K562 (cell line): ENCODE data around the gene MEIS1. TPM values are rescaled to one million over a fixed set of nuclear protein-coding genes. Genes with fewer than 3 reads are reported as not detected.
A peak's percentile ranks its signal among the peaks of the same experiment; 100 is the strongest.

Experiments
- ATAC-seq: fragments of 200-7000 bp; cut with Tn5 transposase; 3 replicates; pipeline ENCODE4 v1.9.1; 2020; ENCODE audit warnings: moderate library complexity
- BruUV-seq: library from RNA; stranded (reverse); fragments of 400-500 nt; replicated peaks from 2 replicates; lab custom pipeline; 2021; lab: Mats Ljungman, UMichigan
- CTCF ChIA-PET: fragments of 300-600 bp; formaldehyde crosslinking; extraction: SDS; loops from one replicate; lab custom pipeline; 2021; ENCODE audit warnings: low intra/inter-chr PET ratio; lab: Yijun Ruan, JAX
- POLR2A ChIA-PET: fragments of 300-600, 350-650 bp; sonication (Branson Sonifier 250); formaldehyde crosslinking; extraction: SDS; loops from one replicate; lab custom pipeline; 2021; ENCODE audit warnings: antibody characterized with exemption, inconsistent platforms; lab: Yijun Ruan, JAX
- DNase-seq, 4 experiments: peaks; one replicate each; pipeline versions ENCODE4 v3.0.0 to v3.0.0-alpha.2; 2011 to 2018; ENCODE audit warnings: low spot score in 3 of 4, mixed read lengths in 3 of 4; ENCODE audit errors: extremely low read depth in 1 of 4
- FAIRE-seq: peaks from 2 replicates; lab custom pipeline; 2011; peaks lifted over from hg19 to GRCh38; lab: Jason Lieb, UNC
- H2AFZ ChIP-seq: 2 replicates; pipeline ENCODE4 v1.6.0; 2011; ENCODE audit warnings: low read depth, low read length, control low read depth, inconsistent platforms
- H3K27ac ChIP-seq: fragments of 200-600 bp; 3 replicates; pipeline ENCODE4 v1.8.0; 2011; ENCODE audit warnings: low read depth, mild to moderate bottlenecking, control low read depth, inconsistent platforms, low read length, moderate library complexity, mixed read lengths; ENCODE audit errors: extremely low read depth
- H3K27me3 ChIP-seq, 2 experiments: fragments of 300-600 bp in 1 of 2; 2 replicates in 1 of 2; 3 replicates in 1 of 2; pipeline versions ENCODE4 v1.6.0 to v1.8.0; 2011; ENCODE audit warnings: inconsistent platforms in 2 of 2, low read length in 2 of 2, mild to moderate bottlenecking in 1 of 2, mixed read lengths in 1 of 2, moderate library complexity in 1 of 2; ENCODE audit not compliant: control insufficient read depth in 2 of 2, insufficient read depth in 2 of 2
- H3K36me3 ChIP-seq: fragments of 300-600 bp; 3 replicates; pipeline ENCODE4 v1.8.0; 2011; ENCODE audit warnings: mild to moderate bottlenecking, low read length, inconsistent platforms; ENCODE audit not compliant: control insufficient read depth, insufficient read depth
- H3K4me1 ChIP-seq, 2 experiments: fragments of 200-600 bp in 1 of 2; replicated peaks in 1 of 2; 2 replicates in 1 of 2; 3 replicates in 1 of 2; pipeline versions ENCODE4 v1.5.1 to v1.8.0; 2011; ENCODE audit warnings: inconsistent platforms in 2 of 2, low read length in 2 of 2, mild to moderate bottlenecking in 1 of 2, mixed read lengths in 1 of 2, moderate library complexity in 1 of 2; ENCODE audit not compliant: control insufficient read depth in 2 of 2, insufficient read depth in 2 of 2
- H3K4me2 ChIP-seq: 2 replicates; pipeline ENCODE4 v1.6.1; 2011; ENCODE audit warnings: low read length, control low read depth, inconsistent platforms, mixed read lengths; ENCODE audit not compliant: insufficient read depth
- H3K4me3 ChIP-seq: fragments of 200-600 bp; sonication (generic), shearing (Covaris generic); 2 replicates; pipeline ENCODE4 v1.5.1; 2016; ENCODE audit warnings: control low read depth, inconsistent platforms
- H3K79me2 ChIP-seq: fragments of 200-600 bp; 3 replicates; pipeline ENCODE4 v1.8.0; 2011; ENCODE audit warnings: low read length, inconsistent platforms; ENCODE audit not compliant: control insufficient read depth, insufficient read depth
- H3K9ac ChIP-seq, 2 experiments: 2 replicates each; pipeline versions ENCODE4 v1.6.0 to v1.6.1; 2011; ENCODE audit warnings: low read depth in 2 of 2, low read length in 2 of 2, control low read depth in 1 of 2, inconsistent platforms in 1 of 2, mild to moderate bottlenecking in 1 of 2, mixed read lengths in 1 of 2; ENCODE audit not compliant: insufficient read depth in 1 of 2
- H3K9me1 ChIP-seq: one replicate; pipeline ENCODE4 v1.6.0; 2011; ENCODE audit warnings: inconsistent platforms, mild to moderate bottlenecking, low read length, moderate library complexity; ENCODE audit not compliant: control insufficient read depth, insufficient read depth
- H3K9me3 ChIP-seq: replicated peaks from 2 replicates; pipeline ENCODE4 v1.5.1; 2011; ENCODE audit warnings: low read depth, low read length, inconsistent platforms; ENCODE audit not compliant: control insufficient read depth, insufficient read depth
- H4K20me1 ChIP-seq: replicated peaks from 2 replicates; pipeline ENCODE4 v1.6.1; 2011; ENCODE audit warnings: low read length, inconsistent platforms, mixed read lengths; ENCODE audit not compliant: control insufficient read depth, insufficient read depth
- ARHGAP35 ChIP-seq: fragments of 450-650 bp; IDR thresholded peaks from 2 replicates; pipeline ENCODE4 v1.6.1; 2018; ENCODE audit not compliant: partially characterized antibody
- ATF1 ChIP-seq, 2 experiments: fragments of 450-650 bp in 1 of 2; IDR thresholded peaks; 2 replicates each; pipeline ENCODE4 v1.6.1; 2016; ENCODE audit warnings: missing compliant biosample characterization in 1 of 2, missing genetic modification characterization in 1 of 2
- EZH2 ChIP-seq: IDR thresholded peaks from 2 replicates; pipeline ENCODE4 v1.6.1; 2012; ENCODE audit warnings: low read depth, mild to moderate bottlenecking, inconsistent platforms, low read length, borderline replicate concordance
- FOXP1 ChIP-seq: sonication (generic); formaldehyde crosslinking; IDR thresholded peaks from 2 replicates; pipeline ENCODE4 v1.8.0; 2022; ENCODE audit warnings: mild to moderate bottlenecking, missing genetic modification reagents
- POLR2AphosphoS5 ChIP-seq: IDR thresholded peaks from 2 replicates; pipeline ENCODE4 v1.6.1; 2011; ENCODE audit warnings: mild to moderate bottlenecking, low read depth, low read length, moderate library complexity; ENCODE audit not compliant: control insufficient read depth, insufficient read depth
- RBFOX2 ChIP-seq: fragments of 200-400 bp; formaldehyde crosslinking; IDR thresholded peaks from 2 replicates; pipeline ENCODE4 v1.6.1; 2017; ENCODE audit warnings: low read depth, mild to moderate bottlenecking, low read length, moderate library complexity
- RBM25 ChIP-seq: fragments of 200-400 bp; formaldehyde crosslinking; IDR thresholded peaks from 2 replicates; pipeline ENCODE4 v1.6.1; 2018; ENCODE audit warnings: low read length, low read depth, moderate library complexity; ENCODE audit not compliant: severe bottlenecking
- SIX5 ChIP-seq, 2 experiments: IDR thresholded peaks; 2 replicates each; pipeline ENCODE4 v1.6.1; 2011; ENCODE audit warnings: low read length in 2 of 2, borderline replicate concordance in 1 of 2, low read depth in 1 of 2, mild to moderate bottlenecking in 1 of 2, moderate library complexity in 1 of 2; ENCODE audit not compliant: insufficient read depth in 1 of 2
- SLC30A9 ChIP-seq: fragments of 250-450 bp; sonication (Bioruptor Pico); IDR thresholded peaks from 2 replicates; pipeline ENCODE4 v1.8.0; 2022; ENCODE audit warnings: mild to moderate bottlenecking, moderate library complexity
- TAF1 ChIP-seq: IDR thresholded peaks from 2 replicates; pipeline ENCODE4 v1.6.1; 2011; ENCODE audit warnings: mild to moderate bottlenecking, low read length, moderate library complexity; ENCODE audit not compliant: insufficient read depth, control insufficient read depth, severe bottlenecking; ENCODE audit errors: extremely low read depth
- ZC3H4 ChIP-seq: sonication (generic); formaldehyde crosslinking; IDR thresholded peaks from 2 replicates; pipeline ENCODE4 v1.9.0; 2021; ENCODE audit warnings: missing genetic modification reagents, borderline replicate concordance
- ZNF184 ChIP-seq: sonication (generic); formaldehyde crosslinking; IDR thresholded peaks from 2 replicates; pipeline ENCODE4 v1.5.0; 2020; ENCODE audit warnings: missing genetic modification reagents
- ZNF316 ChIP-seq: fragments of 450-650 bp; IDR thresholded peaks from 2 replicates; pipeline ENCODE4 v1.6.1; 2016
- WGBS: fragments of 100-300 bp; shearing (Covaris generic); methylation state at CpG from one replicate; pipeline ENCODE4 v1.1.6; 2016; ENCODE audit warnings: low coverage, mixed read lengths; ENCODE audit not compliant: insufficient coverage; ENCODE audit errors: missing lambda C conversion rate; 5-methylcytosine and 5-hydroxymethylcytosine counted together
- in situ Hi-C: fragments of 300-500 bp; cut with MboI; formaldehyde crosslinking; loops from 4 replicates; pipeline ENCODE4 v1.15.0; 2018; ENCODE audit warnings: inconsistent platforms, mixed read lengths
- intact Hi-C: fragments of 100-400 bp; cut with micrococcal nuclease; formaldehyde crosslinking; loops from 2 replicates; pipeline ENCODE4 v1.14.2; 2022
- polyA plus RNA-seq, 8 experiments: library from polyadenylated mRNA; depleted of rRNA in 4 of 8; stranded (reverse) in 5 of 8; unstranded in 3 of 8; fragments of >200 nt; fragmentation: Nextera tagmentation in 2 of 8; fragmentation: Illumina TruSeq in 1 of 8; extraction: Ambion mirVana in 2 of 8; extraction: Trizol in 1 of 8; gene quantifications; 2 replicates each; pipeline versions ENCODE4 v1.2.1 to v1.2.3, GENCODE V29; 2011 to 2014; ENCODE audit warnings: inconsistent platforms in 1 of 8, missing spikeins in 1 of 8
- total RNA-seq, 7 experiments: library from RNA; depleted of rRNA in 6 of 7; stranded (reverse); fragments of >200 nt in 6 of 7; fragmentation: Illumina TruSeq in 2 of 7; extraction: Trizol in 2 of 7; gene quantifications; 2 replicates each; pipeline versions ENCODE4 v1.2.1 to v1.2.3, GENCODE V29; 2011 to 2021; ENCODE audit warnings: low replicate concordance in 1 of 7

The MEIS1 gene
- total and polyA plus RNA-seq, 9 of the 15 experiments (the other 6 are each of a cell fraction or from before 2014, with no cell fraction given) = 2.3 to 9.0 (median 5.9) TPM

- Histone ChIP-seq H3K9me1 (no peaks in the 10 kb centered on the region), H2AFZ (no peak overlapping the region), H3K9ac (no peak overlapping the region), H3K36me3 (peaks cover 21% of the 10 kb centered on the region), H3K4me1 (peaks cover 0 to 1% of the 10 kb centered on the region in 2 experiments; a peak in 1 of 5 replicates), H3K27ac (no peak overlapping the region), H4K20me1 (no peaks in the 10 kb centered on the region), H3K27me3 (no peaks in the 10 kb centered on the region), H3K4me3 (no peak overlapping the region), H3K4me2 (no peak overlapping the region), H3K79me2 (no peaks in the 10 kb centered on the region), H3K9me3 (no peaks in the 10 kb centered on the region)
- no peak for DNase-seq
- ChIA-PET CTCF (no interaction called here), POLR2A (no interaction called here)
- ATAC-seq = no peak
- in situ Hi-C loops (no loop called here), intact Hi-C loops (no loop called here)
- no peak for FAIRE-seq
- TF ChIP-seq ZNF316 = peak; percentile 12; the same call in 1 of the 2 replicates
- no peak for TF ChIP-seq EZH2
- BruUV-seq = no TSS peak
- WGBS = 71% methylated on average over 10 of the region's 10 CpGs
These were observed 7.7 kb downstream of the MEIS1 start for GRCh38 chr2:66442516-66443185.

GRCh38 chr2:66443186-66443978, 8.5 kb downstream of the MEIS1 start:
- BruUV-seq = no TSS peak
- Histone ChIP-seq H3K9me1 (no peaks in the 10 kb centered on the region), H3K36me3 (peaks cover 14% of the 10 kb centered on the region; the same call in 2 of the 3 replicates), H3K27me3 (no peaks in the 10 kb centered on the region), H3K79me2 (no peaks in the 10 kb centered on the region), H3K9ac (no peak overlapping the region), H3K4me3 (no peak overlapping the region), H3K27ac (no peak overlapping the region), H2AFZ (no peak overlapping the region), H3K4me1 (no peaks in the 10 kb centered on the region), H4K20me1 (no peaks in the 10 kb centered on the region), H3K9me3 (no peaks in the 10 kb centered on the region), H3K4me2 (no peak overlapping the region)
- 75% methylated on average over 17 of the region's 17 CpGs for WGBS
- DNase-seq (no peak), FAIRE-seq (no peak), ATAC-seq (no peak)
- CTCF ChIA-PET = no interaction called here
- in situ Hi-C loops = no loop called here
- POLR2A ChIA-PET = no interaction called here
- intact Hi-C loops = no loop called here
- no peak for TF ChIP-seq FOXP1 (CRISPR knock-in tag)
- no peak for TF ChIP-seq ZC3H4 (CRISPR knock-in tag)
- TF ChIP-seq POLR2AphosphoS5 = no peak
- no peak for TF ChIP-seq ATF1 (CRISPR knock-in tag; IDR thresholded peaks at IDR 0.05)
- no peak for TF ChIP-seq ATF1 (tag; IDR thresholded peaks at IDR 0.05)
- no peak for TF ChIP-seq RBFOX2
- TF ChIP-seq SIX5 (IDR thresholded peaks at IDR 0.05; ENCODE audit: borderline replicate concordance in 1 of 2, insufficient read depth in 1 of 2, low read depth in 1 of 2, low read length in 2 of 2) = no peak
- TF ChIP-seq ARHGAP35 = no peak
- TF ChIP-seq RBM25 = no peak
- no peak for TF ChIP-seq TAF1
- no peak for TF ChIP-seq SLC30A9
- no peak for TF ChIP-seq ZNF184 (CRISPR knock-in tag)
